HG03175 (cell line): ENCODE results near the gene ZNF385B.

Experiments used
- ATAC-seq: cut with Tn5 transposase; IDR thresholded peaks from one replicate; pipeline ENCODE4 v1.9.1; 2021; ENCODE audit warnings: mild to moderate bottlenecking, moderate library complexity; ENCODE audit not compliant: unreplicated experiment

The ZNF385B gene

GRCh38 chr2:179417436-179417949, 443.9 kb downstream of the ZNF385B start:
- ATAC-seq: no peak

- no peak for ATAC-seq
Observed at GRCh38 chr2:179412112-179412511, 449.3 kb downstream of the ZNF385B start.

- peak; percentile 87 for ATAC-seq
Observed at GRCh38 chr2:179410552-179411356, 450.7 kb downstream of the ZNF385B start.

- ATAC-seq: no peak
Observed at GRCh38 chr2:179403624-179404023, 457.8 kb downstream of the ZNF385B start.

- no peak for ATAC-seq
Observed at GRCh38 chr2:179393481-179393880, 467.9 kb downstream of the ZNF385B start.
